Transverse colon (tissue), 4 donors: ENCODE results near the gene GNE. TPM values are rescaled to one million over a fixed set of nuclear protein-coding genes. Genes with fewer than 3 reads are reported as not detected.
A peak's percentile ranks its signal among the peaks of the same experiment; 100 is the strongest.

Experiments
- DNase-seq: peaks from one replicate; pipeline ENCODE4 v3.0.0-alpha.2; 2019
- H3K27ac ChIP-seq, 4 donors: fragments of 200-600 bp; sonication (generic); 2 replicates each; pipeline ENCODE4 v1.5.1; 2016 to 2018; ENCODE audit warnings: inconsistent platforms in 4 of 4
- H3K27me3 ChIP-seq: fragments of 200-600 bp; sonication (generic); 2 replicates; pipeline ENCODE4 v1.5.1; 2017; ENCODE audit warnings: inconsistent platforms
- H3K36me3 ChIP-seq, 4 donors: fragments of 200-600 bp; sonication (generic); 2 replicates each; pipeline ENCODE4 v1.5.1; 2017 to 2019; ENCODE audit warnings: inconsistent platforms in 4 of 4
- H3K4me1 ChIP-seq, 4 donors: fragments of 200-600 bp; sonication (generic); 2 replicates each; pipeline ENCODE4 v1.5.1; 2017 to 2020; ENCODE audit warnings: inconsistent platforms in 4 of 4
- H3K4me3 ChIP-seq, 4 donors: fragments of 200-600 bp; sonication (generic); 1 replicate in 1 of 4; 2 replicates in 3 of 4; pipeline versions ENCODE4 v1.5.1 to v1.6.1; 2017 to 2019; ENCODE audit warnings: inconsistent platforms in 4 of 4
- H3K9me3 ChIP-seq, 2 donors: fragments of 200-600 bp; sonication (generic); 2 replicates each; pipeline ENCODE4 v1.5.1; 2017 to 2019; ENCODE audit warnings: inconsistent platforms in 2 of 2
- EP300 ChIP-seq: sonication (generic); formaldehyde crosslinking; IDR thresholded peaks from one replicate; pipeline ENCODE4 v1.6.1; 2017; ENCODE audit warnings: antibody characterized with exemption, low read depth
- POLR2A ChIP-seq: fragments of 450-650 bp; IDR thresholded peaks from one replicate; pipeline ENCODE4 v1.6.1; 2016; ENCODE audit warnings: antibody characterized with exemption, mild to moderate bottlenecking, moderate library complexity
- POLR2AphosphoS5 ChIP-seq, 3 donors: sonication (generic); formaldehyde crosslinking; IDR thresholded peaks; one replicate each; pipeline ENCODE4 v1.6.1; 2016; ENCODE audit warnings: antibody characterized with exemption in 3 of 3
- WGBS, 2 donors: methylation state at CpG; one replicate each; pipeline ENCODE4 v1.1.5; 2018; ENCODE audit warnings: low coverage in 1 of 2; 5-methylcytosine and 5-hydroxymethylcytosine counted together
- in situ Hi-C, 4 donors: fragments of 200-750 bp; cut with MboI; loops; one replicate each; pipeline versions ENCODE4 v1.15.0 to v1.15.1; 2017; ENCODE audit warnings: low sequenced_read_pairs in 3 of 4, low pct_ligation_motif_present in 1 of 4, low pct_unique_long_range_greater_than_20kb in 1 of 4
- intact Hi-C: fragments of 100-400 bp; cut with DNase I; formaldehyde crosslinking; loops from one replicate; pipeline ENCODE4 v1.15.1; 2023; ENCODE audit warnings: low total_unique reads
- total RNA-seq, 4 donors: library from RNA; depleted of rRNA; stranded (reverse); fragments of >200 nt; gene quantifications; one replicate each; pipeline ENCODE4 v1.1.0, GENCODE V29; 2016
- TF ChIP-seq, protein P1 (sequence below), 5 experiments: fragments of 200-600 bp in 3 of 5; fragments of 450-650 bp in 2 of 5; sonication (generic) in 3 of 5; IDR thresholded peaks; 1 replicate in 2 of 5; 2 replicates in 3 of 5; pipeline ENCODE4 v1.5.1; 2016 to 2017; ENCODE audit warnings: antibody characterized with exemption in 5 of 5, inconsistent platforms in 3 of 5, mild to moderate bottlenecking in 2 of 5, moderate library complexity in 1 of 5

GNE gene
- total RNA-seq, 4 donors from 2014 or later = 32.2 to 122 (median 82.1) TPM

DNA sequence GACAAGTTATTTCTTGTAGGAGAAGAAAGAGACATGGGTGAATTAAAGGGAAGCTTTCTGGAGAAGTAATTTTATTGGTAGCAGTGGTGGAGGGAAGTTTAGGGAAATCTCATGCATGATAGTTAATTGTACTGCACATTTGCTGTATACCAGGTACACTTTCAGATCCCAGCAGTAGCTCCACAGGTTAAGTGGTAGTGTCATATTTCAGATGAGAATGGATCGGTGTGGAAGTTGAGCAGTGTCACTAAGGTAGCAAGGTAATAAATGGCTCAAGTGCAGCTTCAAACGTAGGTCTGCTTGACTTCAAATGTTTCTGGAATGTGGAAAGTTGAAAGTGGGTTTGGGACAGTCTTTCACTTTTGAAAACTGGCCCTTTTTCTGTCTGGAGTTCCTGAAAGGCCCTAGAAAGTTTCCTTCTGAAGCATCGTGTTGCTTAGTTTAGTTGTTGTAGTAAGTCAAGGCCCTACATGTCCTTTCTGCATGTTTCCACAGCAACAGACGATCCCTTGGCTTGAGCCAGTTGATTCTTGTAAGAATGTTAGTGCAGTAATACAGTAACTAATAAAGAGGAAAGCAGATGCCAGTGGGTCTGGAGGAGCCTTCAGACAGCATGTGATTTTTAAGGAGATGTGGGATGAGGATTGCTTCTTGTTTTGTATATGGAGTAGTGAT lies 63.8 kb downstream of the GNE start:
- no peak overlapping the region for H3K27ac ChIP-seq
- WGBS, 2 donors = 49 to 50% methylated on average over 2 to 4 of the region's 4 CpGs
- in situ Hi-C loops = no loop called here
- peaks cover 25 to 43% (median 31%) of the 10 kb centered on the region in 4 donors for H3K4me1 ChIP-seq
- H3K9me3 ChIP-seq = no peaks in the 10 kb centered on the region
- H3K36me3 ChIP-seq = peaks cover 0 to 25% (median 7%) of the 10 kb centered on the region in 4 donors
- intact Hi-C loops = no loop called here
- H3K27me3 ChIP-seq = no peaks in the 10 kb centered on the region
- no peak for DNase-seq
- H3K4me3 ChIP-seq = no peak overlapping the region
- TF ChIP-seq POLR2A (no peak), POLR2AphosphoS5 (IDR thresholded peaks at IDR 0.05) (no peak), EP300 (no peak)
- TF ChIP-seq, protein P1, sequence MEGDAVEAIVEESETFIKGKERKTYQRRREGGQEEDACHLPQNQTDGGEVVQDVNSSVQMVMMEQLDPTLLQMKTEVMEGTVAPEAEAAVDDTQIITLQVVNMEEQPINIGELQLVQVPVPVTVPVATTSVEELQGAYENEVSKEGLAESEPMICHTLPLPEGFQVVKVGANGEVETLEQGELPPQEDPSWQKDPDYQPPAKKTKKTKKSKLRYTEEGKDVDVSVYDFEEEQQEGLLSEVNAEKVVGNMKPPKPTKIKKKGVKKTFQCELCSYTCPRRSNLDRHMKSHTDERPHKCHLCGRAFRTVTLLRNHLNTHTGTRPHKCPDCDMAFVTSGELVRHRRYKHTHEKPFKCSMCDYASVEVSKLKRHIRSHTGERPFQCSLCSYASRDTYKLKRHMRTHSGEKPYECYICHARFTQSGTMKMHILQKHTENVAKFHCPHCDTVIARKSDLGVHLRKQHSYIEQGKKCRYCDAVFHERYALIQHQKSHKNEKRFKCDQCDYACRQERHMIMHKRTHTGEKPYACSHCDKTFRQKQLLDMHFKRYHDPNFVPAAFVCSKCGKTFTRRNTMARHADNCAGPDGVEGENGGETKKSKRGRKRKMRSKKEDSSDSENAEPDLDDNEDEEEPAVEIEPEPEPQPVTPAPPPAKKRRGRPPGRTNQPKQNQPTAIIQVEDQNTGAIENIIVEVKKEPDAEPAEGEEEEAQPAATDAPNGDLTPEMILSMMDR (IDR thresholded peaks at IDR 0.05) = no peak

DNA sequence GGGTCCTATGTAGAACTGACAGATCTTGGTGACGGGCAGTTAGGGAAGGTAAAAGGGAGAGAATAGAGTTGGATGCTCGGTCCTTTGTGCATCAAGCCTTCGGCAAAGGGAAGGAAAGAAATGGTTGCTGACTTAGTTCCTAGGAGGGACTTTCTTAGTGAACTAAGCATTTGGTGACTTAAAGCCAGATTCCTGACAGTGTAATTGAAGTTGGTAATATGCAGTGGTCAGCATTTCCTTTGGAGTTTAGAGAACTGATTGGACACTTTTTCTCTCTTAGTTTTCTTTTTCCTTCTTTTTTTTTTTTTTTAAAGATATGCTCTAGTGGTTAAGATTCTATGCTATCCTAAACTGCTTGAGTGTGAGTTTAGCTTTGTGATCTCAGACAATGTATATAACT lies 65.2 kb downstream of the GNE start:
- Histone ChIP-seq H3K27ac (no peak overlapping the region), H3K4me3 (peak overlapping the region in 1 of 4 donors; percentile 96)
- WGBS, 2 donors = 66 to 68% methylated on average over 3 of the region's 3 CpGs

DNA sequence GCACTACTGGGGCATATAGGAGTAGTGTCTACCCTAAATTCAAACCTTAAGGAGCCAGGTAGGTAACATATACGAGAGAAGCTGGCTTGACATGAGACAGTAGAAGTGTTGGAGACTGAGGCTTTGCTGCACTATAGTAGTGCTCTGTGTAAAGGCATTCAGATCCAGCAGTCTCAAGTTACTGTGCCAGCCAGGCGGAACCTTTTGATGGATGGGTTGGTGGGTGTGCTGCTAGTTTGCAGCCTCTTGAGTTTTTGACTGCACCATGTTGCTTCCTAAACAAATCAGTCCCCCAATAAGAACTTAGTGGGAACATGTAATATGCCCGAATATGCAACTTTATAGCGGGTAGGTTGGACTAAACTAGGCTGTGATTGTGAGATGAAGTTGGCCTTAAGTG lies 66.1 kb downstream of the GNE start:
- DNase-seq = no peak
- intact Hi-C loops (no loop called here), in situ Hi-C loops (no loop called here)
- Histone ChIP-seq H3K36me3 (peaks cover 0 to 6% (median 0%) of the 10 kb centered on the region in 4 donors), H3K4me3 (peak overlapping the region; percentile 70 to 96 (median 78)), H3K9me3 (no peaks in the 10 kb centered on the region), H3K27me3 (no peaks in the 10 kb centered on the region), H3K27ac (peak overlapping the region in 1 of 4 donors; percentile 90), H3K4me1 (peaks cover 25 to 43% (median 31%) of the 10 kb centered on the region in 4 donors)
- 64% methylated on average over 4 of the region's 4 CpGs; no CpG with 5 or more reads in 1 of the 2 donors for WGBS, 2 donors
- TF ChIP-seq POLR2AphosphoS5 (IDR thresholded peaks at IDR 0.05) = no peak
- TF ChIP-seq, protein P1 (IDR thresholded peaks at IDR 0.05) = no peak
- no peak for TF ChIP-seq EP300
- no peak for TF ChIP-seq POLR2A

More for the DNA sequence above, 65.2 kb downstream of the GNE start:
- Histone ChIP-seq H3K9me3 (no peaks in the 10 kb centered on the region), H3K4me1 (peaks cover 25 to 43% (median 31%) of the 10 kb centered on the region in 4 donors), H3K36me3 (peaks cover 0 to 14% (median under 1%) of the 10 kb centered on the region in 4 donors), H3K27me3 (no peaks in the 10 kb centered on the region)
- in situ Hi-C loops = no loop called here
- intact Hi-C loops = no loop called here
- TF ChIP-seq, protein P1 (IDR thresholded peaks at IDR 0.05) = no peak
- no peak for TF ChIP-seq EP300
- no peak for TF ChIP-seq POLR2A
- no peak for TF ChIP-seq POLR2AphosphoS5 (IDR thresholded peaks at IDR 0.05)
- no peak for DNase-seq

GRCh38 chr9:36191686-36192085 lies 66.6 kb downstream of the GNE start:
- no peaks in the 10 kb centered on the region for H3K9me3 ChIP-seq
- H3K27ac ChIP-seq = peak overlapping the region; percentile 90 to 96 (median 92)
- no peak for DNase-seq
- H3K4me1 ChIP-seq = peaks cover 25 to 43% (median 31%) of the 10 kb centered on the region in 4 donors
- H3K4me3 ChIP-seq = peak overlapping the region; percentile 70 to 96 (median 78)
- in situ Hi-C loops (no loop called here), intact Hi-C loops (no loop called here)
- H3K36me3 ChIP-seq = peaks cover 0 to under 1% (median 0%) of the 10 kb centered on the region in 4 donors
- no peaks in the 10 kb centered on the region for H3K27me3 ChIP-seq
- TF ChIP-seq POLR2A (no peak), EP300 (no peak), POLR2AphosphoS5 (IDR thresholded peaks at IDR 0.05) (no peak)
- TF ChIP-seq, protein P1 (IDR thresholded peaks at IDR 0.05) = no peak
- WGBS, 2 donors = 0 to 2% methylated on average over 5 to 7 of the region's 7 CpGs
